DND-41 (cell line): Measurements from ENCODE around the gene MYO3A.

Experiments
- EZH2 ChIP-seq: IDR thresholded peaks from 3 replicates; pipeline ENCODE4 v1.6.1; 2012; ENCODE audit warnings: borderline replicate concordance, low read depth, mild to moderate bottlenecking, moderate library complexity, low read length, inconsistent platforms; ENCODE audit not compliant: severe bottlenecking
- TF ChIP-seq, protein P1 (sequence below): IDR thresholded peaks from 2 replicates; pipeline ENCODE4 v1.5.1; 2012; ENCODE audit warnings: borderline replicate concordance, low read length, moderate library complexity, mild to moderate bottlenecking; ENCODE audit not compliant: poor library complexity, severe bottlenecking; ENCODE audit errors: extremely low read depth

DNA sequence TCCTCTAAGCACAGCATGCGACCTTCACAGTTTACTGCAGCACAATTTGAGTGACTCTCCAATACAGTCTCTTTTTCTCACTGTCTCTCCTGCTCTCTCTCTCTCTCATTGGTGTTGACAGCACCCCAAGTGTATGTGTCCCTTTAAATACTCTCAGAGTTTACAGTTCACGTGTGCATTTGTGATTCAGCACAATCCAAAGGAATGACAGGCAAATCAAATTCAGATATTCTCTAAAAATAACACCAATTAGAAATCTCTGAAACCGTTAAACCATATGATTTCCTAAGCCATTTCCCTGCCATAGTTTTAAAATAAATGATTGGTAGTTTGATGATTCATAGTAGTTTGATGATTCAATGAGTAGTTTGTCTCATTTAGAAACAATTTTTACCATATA is 178.5 kb downstream of the MYO3A start:
- TF ChIP-seq EZH2: no peak
- TF ChIP-seq, protein P1, sequence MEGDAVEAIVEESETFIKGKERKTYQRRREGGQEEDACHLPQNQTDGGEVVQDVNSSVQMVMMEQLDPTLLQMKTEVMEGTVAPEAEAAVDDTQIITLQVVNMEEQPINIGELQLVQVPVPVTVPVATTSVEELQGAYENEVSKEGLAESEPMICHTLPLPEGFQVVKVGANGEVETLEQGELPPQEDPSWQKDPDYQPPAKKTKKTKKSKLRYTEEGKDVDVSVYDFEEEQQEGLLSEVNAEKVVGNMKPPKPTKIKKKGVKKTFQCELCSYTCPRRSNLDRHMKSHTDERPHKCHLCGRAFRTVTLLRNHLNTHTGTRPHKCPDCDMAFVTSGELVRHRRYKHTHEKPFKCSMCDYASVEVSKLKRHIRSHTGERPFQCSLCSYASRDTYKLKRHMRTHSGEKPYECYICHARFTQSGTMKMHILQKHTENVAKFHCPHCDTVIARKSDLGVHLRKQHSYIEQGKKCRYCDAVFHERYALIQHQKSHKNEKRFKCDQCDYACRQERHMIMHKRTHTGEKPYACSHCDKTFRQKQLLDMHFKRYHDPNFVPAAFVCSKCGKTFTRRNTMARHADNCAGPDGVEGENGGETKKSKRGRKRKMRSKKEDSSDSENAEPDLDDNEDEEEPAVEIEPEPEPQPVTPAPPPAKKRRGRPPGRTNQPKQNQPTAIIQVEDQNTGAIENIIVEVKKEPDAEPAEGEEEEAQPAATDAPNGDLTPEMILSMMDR: no peak
